NCI-H345 treated with DMSO at 0.1 percent for 48 hours (cell line): Measurements from ENCODE around the gene ADAM33.
A peak's percentile ranks its signal among the peaks of the same experiment; 100 is the strongest.

Source experiments
- DNase-seq: peaks from one replicate; lab custom pipeline; 2025; ENCODE audit not compliant: unreplicated experiment; lab: John Stamatoyannopoulos, UW

Gene ADAM33

GRCh38 chr20:3681931-3682781, at the start of gene ADAM33:
Gene ADAM33, minus strand, starts transcription at chr20:3682010. Its CDS starts 6 bp downstream, at chr20:3682004.
- DNase-seq = no peak

DNA sequence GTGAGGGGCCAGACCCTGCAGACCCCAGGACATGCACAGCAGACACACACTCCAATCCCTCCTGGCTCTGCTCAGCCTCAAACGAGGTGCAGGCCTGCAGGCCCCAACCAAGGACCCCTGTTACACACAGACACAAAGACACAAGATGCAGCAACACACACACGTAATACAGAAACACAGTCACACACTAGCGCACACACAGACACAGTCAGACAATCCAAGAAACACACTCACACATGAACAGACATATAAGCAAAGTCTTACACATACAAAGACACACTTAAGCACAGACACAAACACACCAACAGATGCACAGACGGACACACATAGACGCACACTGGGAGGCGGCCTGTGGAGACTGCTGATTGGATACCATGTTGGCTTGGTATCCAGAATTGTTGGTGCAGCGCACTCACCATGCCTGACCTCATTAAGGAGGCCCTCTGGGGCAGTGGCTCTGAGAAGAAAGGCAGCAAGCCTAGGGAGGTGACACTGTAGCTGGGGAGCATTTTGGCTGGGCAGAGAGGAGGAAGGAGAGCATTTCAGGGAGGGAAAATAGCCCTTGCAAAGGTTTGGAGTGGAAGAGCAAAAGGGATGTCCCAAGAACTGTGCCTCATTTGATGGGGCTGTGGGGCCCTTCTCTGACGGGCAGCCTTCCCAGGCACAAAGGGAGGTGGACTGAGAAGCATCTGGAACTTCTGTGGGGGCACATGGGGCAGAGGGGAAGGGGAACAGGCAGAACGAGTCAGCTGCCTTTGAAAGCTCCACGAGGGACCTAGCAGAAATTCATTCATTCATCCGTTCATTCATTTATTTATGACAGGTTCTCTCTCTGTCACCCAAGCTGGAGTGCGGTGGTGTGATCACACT, 49.2 kb upstream of the ADAM33 start:
- DNase-seq = no peak

DNA sequence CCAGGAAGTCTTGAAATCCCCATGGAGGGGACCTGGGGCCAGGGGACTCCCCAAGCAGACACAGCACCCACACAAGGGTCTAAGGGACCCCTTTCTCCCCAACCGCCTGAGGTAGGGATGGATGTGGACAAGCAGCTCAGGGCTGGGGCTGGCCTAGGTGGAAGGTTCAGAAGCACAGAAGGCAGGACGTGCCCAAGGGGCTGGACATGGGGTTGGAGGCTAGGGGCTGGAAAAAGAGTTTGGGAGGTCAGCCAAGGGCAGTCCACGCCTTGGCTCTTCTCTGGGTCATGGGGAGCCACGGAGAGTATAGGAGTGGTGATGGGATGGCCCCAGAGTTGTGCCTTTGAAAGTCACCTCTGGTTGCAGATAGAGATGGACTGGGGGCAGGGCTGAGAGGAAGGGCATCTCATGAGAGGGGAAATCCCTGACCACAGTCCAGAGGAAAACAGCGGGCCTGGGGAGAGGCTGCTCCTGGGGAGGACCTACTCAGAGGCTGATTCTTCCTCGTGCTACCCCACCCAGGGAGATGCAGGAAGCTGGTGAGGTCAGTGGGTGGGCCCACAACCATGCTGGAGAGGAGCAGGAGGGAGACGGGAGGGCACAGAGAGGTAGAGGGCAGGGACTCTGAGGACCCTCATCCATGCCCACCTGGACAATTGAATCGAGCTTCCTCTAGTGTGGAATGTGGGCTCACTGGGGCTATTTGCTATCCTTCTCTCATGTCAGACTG, 48.2 kb upstream of the ADAM33 start:
- no peak for DNase-seq

GRCh38 chr20:3729378-3729777, 47.6 kb upstream of the ADAM33 start:
- no peak for DNase-seq

DNA sequence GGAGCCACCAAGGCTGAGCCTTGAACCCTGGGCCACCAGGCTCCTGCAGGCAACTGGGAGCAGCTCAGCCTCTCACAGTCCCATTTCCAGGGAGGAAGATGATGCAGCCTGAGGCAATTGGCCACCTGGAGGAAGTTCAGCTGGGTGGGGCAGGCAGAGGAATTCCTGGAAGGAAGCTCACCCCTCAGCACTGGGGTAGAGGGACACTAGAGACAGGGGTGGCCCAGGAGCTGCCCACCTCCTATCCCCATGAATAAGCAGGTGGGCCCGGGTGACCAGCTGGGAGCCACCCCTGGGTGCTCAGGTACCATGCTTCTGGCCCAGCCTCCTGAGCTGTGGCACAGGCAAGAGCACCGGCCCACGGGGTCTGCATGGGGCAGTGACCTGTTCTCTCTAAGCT, 47.1 kb upstream of the ADAM33 start:
- no peak for DNase-seq

DNA sequence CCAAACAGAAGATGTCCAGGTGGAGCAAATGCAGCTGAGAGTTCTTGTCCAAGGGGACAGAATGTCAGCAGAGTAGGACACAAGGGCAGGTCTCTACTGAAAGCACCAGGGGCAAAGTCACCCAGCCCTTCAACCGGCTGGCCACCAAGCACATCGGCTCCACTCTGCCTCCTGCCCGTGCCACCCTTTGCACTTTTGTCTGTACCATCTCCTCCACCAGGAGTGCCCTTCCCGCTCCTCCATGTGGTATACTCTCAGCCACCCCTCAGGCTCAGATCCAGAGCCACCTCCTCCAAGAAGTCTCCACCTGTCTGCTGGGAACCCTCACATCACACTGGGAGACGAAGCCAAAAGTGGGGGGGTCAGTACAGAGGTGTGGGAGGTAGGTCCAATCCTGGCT, 46.5 kb upstream of the ADAM33 start:
- no peak for DNase-seq

- DNase-seq = no peak
Observed at GRCh38 chr20:3727401-3728021, 45.7 kb upstream of the ADAM33 start.

GRCh38 chr20:3724356-3724755, 42.5 kb upstream of the ADAM33 start:
- DNase-seq = no peak

DNA sequence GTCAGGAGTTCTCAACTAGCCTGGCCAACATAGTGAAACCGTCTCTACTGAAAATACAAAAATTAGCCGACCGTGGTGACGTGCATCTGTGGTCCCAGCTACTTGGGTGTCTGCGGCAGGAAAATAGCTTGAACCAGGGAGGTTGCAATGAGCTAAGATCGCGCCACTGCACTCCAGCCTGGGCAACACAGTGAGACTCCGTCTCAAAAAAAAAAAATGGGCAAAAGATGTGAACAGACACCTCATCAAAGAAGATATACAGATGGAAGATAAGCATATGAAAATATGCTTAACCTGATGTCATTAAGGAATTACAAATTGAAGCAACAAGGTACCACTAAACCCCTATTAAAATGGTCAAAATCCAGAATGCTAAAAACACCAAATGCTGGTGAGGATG, 41.5 kb upstream of the ADAM33 start:
- DNase-seq = no peak

GRCh38 chr20:3721912-3722311, 40.1 kb upstream of the ADAM33 start:
- no peak for DNase-seq

GRCh38 chr20:3720626-3721025, 38.8 kb upstream of the ADAM33 start:
- no peak for DNase-seq

- DNase-seq = no peak
Observed at GRCh38 chr20:3720068-3720467, 38.3 kb upstream of the ADAM33 start.

DNA sequence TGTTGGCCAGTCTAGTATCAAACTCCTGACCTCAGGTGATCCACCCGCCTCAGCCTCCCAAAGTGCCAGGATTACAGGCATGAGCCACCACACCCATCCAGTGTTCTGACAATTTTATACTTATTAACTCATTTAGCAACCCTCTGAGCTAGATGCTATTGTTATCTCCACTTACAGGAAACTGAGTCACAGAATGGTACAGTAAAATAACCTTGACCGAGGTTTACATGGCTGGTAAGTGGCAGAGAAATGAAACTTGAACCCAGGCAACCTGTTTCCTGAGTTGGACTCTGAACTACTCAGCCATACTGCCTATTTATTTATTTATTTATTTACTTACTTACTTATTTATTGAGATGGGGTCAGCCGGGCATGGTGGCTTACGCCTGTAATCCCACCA, 37.2 kb upstream of the ADAM33 start:
- no peak for DNase-seq

DNA sequence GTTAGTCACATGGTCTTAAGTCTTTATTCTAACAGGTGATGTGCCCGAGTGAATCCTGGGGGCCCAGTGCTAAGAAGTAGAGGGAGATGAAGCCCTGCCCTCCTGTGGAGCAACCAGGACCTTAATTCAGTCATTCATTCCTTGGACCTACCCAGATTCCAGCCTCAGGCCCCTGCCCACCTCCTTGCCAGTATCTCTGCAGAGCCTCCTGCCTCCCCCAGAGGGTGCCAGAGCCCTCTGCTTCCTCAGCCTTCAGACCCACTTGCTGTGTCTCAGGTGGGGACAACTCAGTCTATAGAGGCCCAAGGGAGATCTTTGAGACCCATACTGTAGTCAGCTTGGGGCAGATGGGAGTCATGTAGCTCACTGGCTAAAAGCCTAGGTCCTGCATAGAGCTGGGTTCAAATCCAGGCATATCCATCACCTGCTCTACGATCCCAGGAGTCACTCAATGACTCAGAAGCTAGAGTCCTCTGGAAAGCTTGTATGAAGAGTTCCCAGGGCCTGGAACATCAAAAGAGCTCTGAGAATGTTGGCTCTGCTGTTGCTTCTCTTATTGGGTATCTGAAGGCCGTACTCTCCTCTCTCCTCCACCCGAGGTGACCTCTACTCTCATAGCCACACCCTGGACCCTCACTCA, 34.5 kb upstream of the ADAM33 start:
- no peak for DNase-seq

- no peak for DNase-seq
Observed at GRCh38 chr20:3714092-3714491, 32.3 kb upstream of the ADAM33 start.

DNA sequence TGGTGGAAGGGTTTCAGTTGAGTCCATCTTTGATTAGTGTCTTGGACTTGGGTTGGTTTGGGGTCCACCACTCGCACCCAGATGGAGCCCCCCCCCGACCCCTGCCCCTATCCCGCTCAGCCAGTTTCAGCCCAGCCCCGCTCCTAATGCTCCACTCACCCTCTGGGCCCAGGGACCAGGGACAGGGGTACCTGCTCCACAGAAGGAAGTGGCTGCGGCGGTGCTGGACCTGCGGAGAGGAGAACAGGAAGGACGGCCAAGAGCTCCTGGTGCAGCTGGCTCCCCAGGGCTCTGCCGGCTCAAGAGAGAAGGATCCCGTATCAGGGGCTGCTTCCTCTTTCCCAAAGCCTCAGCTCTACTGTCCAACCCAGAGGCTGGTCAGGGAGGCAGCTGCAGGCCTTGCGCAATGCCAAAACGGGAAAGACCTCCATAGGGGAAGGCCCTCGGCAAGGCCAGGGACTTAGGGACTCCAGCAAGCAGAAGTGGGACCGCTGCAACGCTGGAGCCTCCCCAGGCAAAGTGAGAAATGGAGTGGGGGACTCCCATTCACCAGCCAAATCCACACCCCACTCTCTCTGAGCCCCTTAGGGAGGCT, 30.6 kb upstream of the ADAM33 start, which contains the start of gene SIGLEC1:
TSS of gene SIGLEC1 (minus strand) at position 322 of the 595 bp plus-strand sequence. CDS start 5,472 bp downstream, outside the sequence.
- no peak for DNase-seq

- no peak for DNase-seq
Observed at GRCh38 chr20:3711484-3711941, 29.7 kb upstream of the ADAM33 start.

GRCh38 chr20:3710703-3711483, 29.1 kb upstream of the ADAM33 start:
- peak; percentile 16 for DNase-seq

GRCh38 chr20:3710011-3710466, 28.2 kb upstream of the ADAM33 start:
- no peak for DNase-seq
